T-helper 1 cell (primary cell): ENCODE data around the gene FHDC1.

Experiments
- DNase-seq, 5 donors: peaks; one replicate each; pipeline ENCODE4 v3.0.0-alpha.2; 2012 to 2020

The FHDC1 gene

GRCh38 chr4:153014460-153014859 lies 78.3 kb downstream of the FHDC1 start:
- DNase-seq, result no peak

GRCh38 chr4:153016592-153016991 lies 80.5 kb downstream of the FHDC1 start:
- DNase-seq, result no peak

- no peak for DNase-seq
Observed at GRCh38 chr4:153018031-153018430, 81.9 kb downstream of the FHDC1 start.

- no peak for DNase-seq
Observed at GRCh38 chr4:153018684-153019083, 82.6 kb downstream of the FHDC1 start.

- DNase-seq, result no peak
Observed at GRCh38 chr4:153019906-153020305, 83.8 kb downstream of the FHDC1 start.

GRCh38 chr4:153020457-153020856 lies 84.3 kb downstream of the FHDC1 start:
- DNase-seq, result no peak

GRCh38 chr4:153021276-153021675 lies 85.2 kb downstream of the FHDC1 start:
- no peak for DNase-seq

- DNase-seq, result no peak
Observed at GRCh38 chr4:153022241-153022715, 86.2 kb downstream of the FHDC1 start.

GRCh38 chr4:153023139-153023538 lies 87.0 kb downstream of the FHDC1 start:
- DNase-seq, result no peak

- peak in 1 of 5 donors; percentile 20 for DNase-seq
Observed at GRCh38 chr4:153023692-153024394, 87.7 kb downstream of the FHDC1 start.

- DNase-seq, result no peak
Observed at GRCh38 chr4:153024466-153024865, 88.3 kb downstream of the FHDC1 start.

GRCh38 chr4:153025406-153025805 lies 89.3 kb downstream of the FHDC1 start:
- DNase-seq, result no peak

- no peak for DNase-seq
Observed at GRCh38 chr4:153026591-153027346, 90.6 kb downstream of the FHDC1 start.

- DNase-seq, result no peak
Observed at GRCh38 chr4:153027866-153028265, 91.7 kb downstream of the FHDC1 start.

- no peak for DNase-seq
Observed at GRCh38 chr4:153028535-153028934, 92.4 kb downstream of the FHDC1 start.
